ENCODE data around the gene APCDD1L.

APCDD1L gene

GRCh38 chr20:58480551-58481336 lies 34.5 kb downstream of the APCDD1L start:
- no peak overlapping the region for H3K4me3 ChIP-seq (ENCODE audit: control insufficient read depth, low read depth, low read length)
- no peak for DNase-seq (ENCODE audit: low read depth)
- TF ChIP-seq CTCF (conservative IDR thresholded peaks at IDR 0.05; ENCODE audit: control insufficient read depth, insufficient read depth, low read depth, low read length), result no peak

- DNase-seq (ENCODE audit: low read depth), result no peak
- no peak for TF ChIP-seq CTCF (conservative IDR thresholded peaks at IDR 0.05; ENCODE audit: control insufficient read depth, insufficient read depth, low read depth, low read length)
- no peak overlapping the region for H3K4me3 ChIP-seq (ENCODE audit: control insufficient read depth, low read depth, low read length)
These were observed 35.3 kb downstream of the APCDD1L start for GRCh38 chr20:58479726-58480440.

GRCh38 chr20:58478141-58478805 lies 36.9 kb downstream of the APCDD1L start:
- TF ChIP-seq CTCF (conservative IDR thresholded peaks at IDR 0.05; ENCODE audit: control insufficient read depth, insufficient read depth, low read depth, low read length), result no peak
- DNase-seq (ENCODE audit: low read depth), result peak; percentile 16
- H3K4me3 ChIP-seq (ENCODE audit: control insufficient read depth, low read depth, low read length), result no peak overlapping the region

- TF ChIP-seq CTCF (conservative IDR thresholded peaks at IDR 0.05; ENCODE audit: control insufficient read depth, insufficient read depth, low read depth, low read length), result no peak
- no peak overlapping the region for H3K4me3 ChIP-seq (ENCODE audit: control insufficient read depth, low read depth, low read length)
- no peak for DNase-seq (ENCODE audit: low read depth)
These were observed 39.7 kb downstream of the APCDD1L start for GRCh38 chr20:58475466-58475865.

GRCh38 chr20:58473453-58474425 lies 41.5 kb downstream of the APCDD1L start:
- no peak overlapping the region for H3K4me3 ChIP-seq (ENCODE audit: control insufficient read depth, low read depth, low read length)
- DNase-seq (ENCODE audit: low read depth), result no peak
- no peak for TF ChIP-seq CTCF (conservative IDR thresholded peaks at IDR 0.05; ENCODE audit: control insufficient read depth, insufficient read depth, low read depth, low read length)

Measured in fibroblast of mammary gland (primary cell).